ENCODE results near the gene CPB1. TPM values are rescaled to one million over a fixed set of nuclear protein-coding genes. Genes with fewer than 3 reads are reported as not detected.
"Not testable (repeated sequence)": the region's sequence is repeated elsewhere in the genome, so short reads cannot be mapped to it uniquely, and the experiment has no call there.

The CPB1 gene
- total RNA-seq (2014; rRNA removed; shearing (Covaris generic); ENCODE audit: low replicate concordance) = not detected in 2 replicates

DNA sequence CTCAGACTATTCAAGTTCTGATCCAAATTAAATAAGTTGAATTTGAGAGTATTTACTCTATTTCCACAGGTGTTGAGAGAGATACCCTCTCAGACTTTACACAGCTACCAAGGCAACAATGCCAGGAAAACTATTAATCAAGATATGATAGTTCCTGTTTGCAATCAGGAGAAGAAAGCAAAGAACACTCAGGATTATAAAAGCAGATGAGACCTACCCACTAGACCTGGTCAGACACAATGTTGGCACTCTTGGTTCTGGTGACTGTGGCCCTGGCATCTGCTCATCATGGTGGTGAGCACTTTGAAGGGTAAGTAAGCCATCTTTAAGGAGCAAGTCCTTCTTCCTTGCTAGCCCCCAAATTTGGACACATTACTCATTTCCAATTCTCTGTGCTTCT is at the start of gene CPB1:
CPB1 (plus strand) TSS at position 227 of the 400 bp plus-strand sequence; CDS start at position 240, 13 bp downstream.
- DNase-seq = no peak
- Histone ChIP-seq H3K36me3 (ENCODE audit: insufficient read depth, low read length) (no peaks in the 10 kb centered on the region), H3K4me2 (ENCODE audit: low read depth, low read length, poor library complexity, severe bottlenecking) (no peak within 1 kb of the TSS), H3K9me3 (ENCODE audit: low read length) (no peaks in the 10 kb centered on the region), H3K27me3 (ENCODE audit: low read length) (no peaks in the 10 kb centered on the region), H3K4me3 (ENCODE audit: low read length) (no peak within 1 kb of the TSS), H3K9me2 (replicated peaks; ENCODE audit: insufficient read depth, low read length) (no peaks in the 10 kb centered on the region), H2AFZ (ENCODE audit: low read length) (no peak within 1 kb of the TSS), H4K20me1 (ENCODE audit: insufficient read depth, low read depth, low read length) (no peaks in the 10 kb centered on the region), H3K79me2 (ENCODE audit: low read length) (no peaks in the 10 kb centered on the region), H3K9ac (ENCODE audit: low read length) (no peak within 1 kb of the TSS), H3K4me1 (ENCODE audit: low read length) (no peaks in the 10 kb centered on the region), H3K27ac (ENCODE audit: low read length) (no peak within 1 kb of the TSS)

DNA sequence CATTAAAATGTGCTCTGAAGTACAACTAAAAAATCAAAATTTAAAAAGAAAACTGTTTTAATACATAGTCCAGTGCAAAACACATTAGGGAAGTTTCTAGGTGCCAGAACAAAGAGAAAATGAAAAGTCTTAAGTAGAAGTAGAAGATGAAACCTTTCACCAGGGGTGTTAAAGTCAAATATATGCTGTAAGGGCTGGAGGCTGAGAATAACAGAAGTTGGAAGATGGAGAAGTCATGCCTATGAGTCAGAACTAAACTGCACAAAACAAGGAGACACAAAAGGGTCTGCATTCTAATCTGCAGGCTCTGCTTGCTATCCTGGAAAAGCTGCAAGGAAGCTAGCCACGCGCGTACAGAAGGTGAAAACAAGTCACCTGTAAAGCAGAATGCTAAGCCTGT is 48.7 kb upstream of the CPB1 start:
- no peaks in the 10 kb centered on the region for H3K36me3 ChIP-seq (ENCODE audit: insufficient read depth, low read length)
- H3K9me2 ChIP-seq (replicated peaks; ENCODE audit: insufficient read depth, low read length) = no peaks in the 10 kb centered on the region
- no peak overlapping the region for H3K4me3 ChIP-seq (ENCODE audit: low read length)
- H2AFZ ChIP-seq (ENCODE audit: low read length) = no peak overlapping the region
- H3K79me2 ChIP-seq (ENCODE audit: low read length) = no peaks in the 10 kb centered on the region
- DNase-seq = no peak
- H3K9ac ChIP-seq (ENCODE audit: low read length) = no peak overlapping the region
- no peaks in the 10 kb centered on the region for H3K9me3 ChIP-seq (ENCODE audit: low read length)
- no peaks in the 10 kb centered on the region for H4K20me1 ChIP-seq (ENCODE audit: insufficient read depth, low read depth, low read length)
- H3K27me3 ChIP-seq (ENCODE audit: low read length) = no peaks in the 10 kb centered on the region
- no peak overlapping the region for H3K27ac ChIP-seq (ENCODE audit: low read length)
- H3K4me1 ChIP-seq (ENCODE audit: low read length) = no peaks in the 10 kb centered on the region
- no peak overlapping the region for H3K4me2 ChIP-seq (ENCODE audit: low read depth, low read length, poor library complexity, severe bottlenecking)

DNA sequence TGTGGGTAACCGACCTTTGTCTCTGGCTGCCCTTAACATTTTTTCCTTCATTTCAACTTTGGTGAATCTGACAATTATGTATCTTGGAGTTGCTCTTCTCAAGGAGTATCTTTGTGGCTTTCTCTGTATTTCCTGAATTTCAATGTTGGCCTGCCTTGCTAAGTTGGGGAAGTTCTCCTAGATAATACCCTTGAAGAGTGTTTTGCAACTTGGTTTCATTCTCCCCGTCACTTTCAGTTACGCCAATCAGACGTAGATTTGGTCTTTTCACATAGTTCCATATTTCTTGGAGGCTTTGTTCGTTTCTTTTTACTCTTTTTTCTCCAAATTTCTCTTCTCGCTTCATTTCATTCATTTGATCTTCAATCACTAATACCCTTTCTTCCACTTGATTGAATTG is 42.6 kb upstream of the CPB1 start:
- H3K36me3 ChIP-seq (ENCODE audit: insufficient read depth, low read length); H3K9me2 ChIP-seq (replicated peaks; ENCODE audit: insufficient read depth, low read length); H3K9me3 ChIP-seq (ENCODE audit: low read length); H4K20me1 ChIP-seq (ENCODE audit: insufficient read depth, low read depth, low read length); H2AFZ ChIP-seq (ENCODE audit: low read length); H3K27me3 ChIP-seq (ENCODE audit: low read length); H3K9ac ChIP-seq (ENCODE audit: low read length); H3K27ac ChIP-seq (ENCODE audit: low read length); DNase-seq; H3K4me2 ChIP-seq (ENCODE audit: low read depth, low read length, poor library complexity, severe bottlenecking); H3K4me1 ChIP-seq (ENCODE audit: low read length); H3K4me3 ChIP-seq (ENCODE audit: low read length); H3K79me2 ChIP-seq (ENCODE audit: low read length): not testable (repeated sequence)

DNA sequence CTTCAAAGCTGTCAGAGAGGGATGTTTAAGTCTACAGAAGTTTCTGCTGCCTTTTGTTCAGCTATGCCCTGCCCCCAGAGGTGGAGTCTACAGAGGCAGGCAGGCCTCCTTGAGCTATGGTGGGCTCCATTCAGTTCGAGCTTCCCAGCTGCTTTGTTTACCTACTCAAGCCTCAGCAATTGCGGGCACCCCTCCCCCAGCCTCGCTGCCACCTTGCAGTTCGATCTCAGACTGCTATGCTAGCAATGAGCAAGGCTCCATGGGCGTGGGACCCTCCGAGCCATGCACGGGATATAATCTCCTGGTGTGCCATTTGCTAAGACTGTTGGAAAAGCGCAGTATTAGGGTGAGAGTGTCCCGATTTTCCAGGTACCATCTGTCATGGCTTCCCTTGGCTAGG is 41.5 kb upstream of the CPB1 start:
- not testable (repeated sequence) for H2AFZ ChIP-seq (ENCODE audit: low read length); H3K4me3 ChIP-seq (ENCODE audit: low read length); DNase-seq; H3K4me1 ChIP-seq (ENCODE audit: low read length); H3K36me3 ChIP-seq (ENCODE audit: insufficient read depth, low read length); H3K4me2 ChIP-seq (ENCODE audit: low read depth, low read length, poor library complexity, severe bottlenecking); H3K27ac ChIP-seq (ENCODE audit: low read length); H3K79me2 ChIP-seq (ENCODE audit: low read length); H3K9me2 ChIP-seq (replicated peaks; ENCODE audit: insufficient read depth, low read length); H3K27me3 ChIP-seq (ENCODE audit: low read length); H4K20me1 ChIP-seq (ENCODE audit: insufficient read depth, low read depth, low read length); H3K9ac ChIP-seq (ENCODE audit: low read length); H3K9me3 ChIP-seq (ENCODE audit: low read length)

DNA sequence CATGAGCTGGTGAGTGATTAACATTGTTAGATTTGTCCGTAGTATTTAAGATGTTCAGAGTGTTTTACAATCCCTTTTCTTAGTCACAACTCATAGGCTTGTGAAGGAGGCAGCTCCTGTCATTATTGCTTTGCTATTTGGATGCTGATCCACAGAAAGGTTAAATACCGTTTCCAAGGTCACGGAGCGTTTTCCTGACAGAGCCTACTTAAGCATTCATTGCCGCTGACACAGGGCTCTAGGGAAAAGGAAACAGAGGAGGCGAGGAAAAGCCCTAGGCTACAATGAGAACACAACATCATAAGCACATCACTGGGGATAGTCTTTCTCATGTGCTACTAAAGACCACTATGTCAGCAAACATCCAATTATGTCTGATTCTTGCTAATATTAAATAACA is 38.5 kb upstream of the CPB1 start:
- Histone ChIP-seq H3K27me3 (ENCODE audit: low read length) (no peaks in the 10 kb centered on the region), H3K79me2 (ENCODE audit: low read length) (no peaks in the 10 kb centered on the region), H3K4me1 (ENCODE audit: low read length) (no peaks in the 10 kb centered on the region), H4K20me1 (ENCODE audit: insufficient read depth, low read depth, low read length) (no peaks in the 10 kb centered on the region), H2AFZ (ENCODE audit: low read length) (no peak overlapping the region), H3K9ac (ENCODE audit: low read length) (no peak overlapping the region), H3K9me3 (ENCODE audit: low read length) (no peaks in the 10 kb centered on the region), H3K4me2 (ENCODE audit: low read depth, low read length, poor library complexity, severe bottlenecking) (no peak overlapping the region), H3K4me3 (ENCODE audit: low read length) (no peak overlapping the region), H3K9me2 (replicated peaks; ENCODE audit: insufficient read depth, low read length) (no peaks in the 10 kb centered on the region), H3K36me3 (ENCODE audit: insufficient read depth, low read length) (no peaks in the 10 kb centered on the region), H3K27ac (ENCODE audit: low read length) (no peak overlapping the region)
- DNase-seq = no peak

DNA sequence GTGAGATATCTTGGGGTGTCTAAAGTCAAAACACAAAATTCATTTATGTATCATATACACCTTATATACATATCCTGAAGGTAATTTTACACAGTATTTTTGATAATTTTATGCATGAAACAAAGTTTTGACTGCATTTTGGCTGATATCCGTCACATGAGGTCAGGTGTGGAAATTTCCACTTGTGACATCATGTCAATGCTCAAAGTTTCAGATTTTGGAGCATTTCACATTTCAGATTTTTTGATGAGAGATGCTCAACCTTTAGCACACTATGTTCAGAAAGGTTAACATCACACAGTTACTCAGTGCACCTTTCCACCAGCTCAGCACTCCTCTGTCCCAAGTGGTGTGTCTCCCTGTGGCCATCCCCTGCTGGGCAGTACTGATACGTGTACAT is 37.7 kb upstream of the CPB1 start:
- Histone ChIP-seq H3K4me3 (ENCODE audit: low read length) (no peak overlapping the region), H3K9ac (ENCODE audit: low read length) (no peak overlapping the region), H2AFZ (ENCODE audit: low read length) (no peak overlapping the region), H4K20me1 (ENCODE audit: insufficient read depth, low read depth, low read length) (no peaks in the 10 kb centered on the region), H3K79me2 (ENCODE audit: low read length) (no peaks in the 10 kb centered on the region), H3K9me2 (replicated peaks; ENCODE audit: insufficient read depth, low read length) (no peaks in the 10 kb centered on the region), H3K9me3 (ENCODE audit: low read length) (no peaks in the 10 kb centered on the region), H3K36me3 (ENCODE audit: insufficient read depth, low read length) (no peaks in the 10 kb centered on the region), H3K27me3 (ENCODE audit: low read length) (no peaks in the 10 kb centered on the region), H3K27ac (ENCODE audit: low read length) (no peak overlapping the region), H3K4me1 (ENCODE audit: low read length) (no peaks in the 10 kb centered on the region), H3K4me2 (ENCODE audit: low read depth, low read length, poor library complexity, severe bottlenecking) (no peak overlapping the region)
- no peak for DNase-seq

DNA sequence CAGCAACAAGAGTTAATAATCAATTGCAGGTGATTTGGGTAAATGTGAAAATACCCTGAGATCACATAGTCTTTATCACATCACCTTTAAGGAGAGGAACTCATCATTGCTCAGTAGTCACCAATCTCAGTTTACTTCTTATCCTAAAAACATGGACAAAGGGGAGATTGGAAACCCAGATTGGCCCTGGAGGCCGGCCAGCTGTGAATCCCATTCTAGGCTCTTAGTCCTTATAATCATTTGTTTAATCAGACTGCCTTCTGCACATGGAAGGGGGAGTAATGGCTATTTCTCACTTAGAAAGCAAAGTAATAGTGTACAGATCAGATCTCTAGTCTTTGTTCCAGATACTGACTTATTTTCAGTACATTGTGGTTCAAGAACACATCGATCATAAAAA is 37.2 kb upstream of the CPB1 start:
- H3K27me3 ChIP-seq (ENCODE audit: low read length) = no peaks in the 10 kb centered on the region
- H4K20me1 ChIP-seq (ENCODE audit: insufficient read depth, low read depth, low read length) = no peaks in the 10 kb centered on the region
- no peak for DNase-seq
- no peak overlapping the region for H3K4me2 ChIP-seq (ENCODE audit: low read depth, low read length, poor library complexity, severe bottlenecking)
- H3K9me2 ChIP-seq (replicated peaks; ENCODE audit: insufficient read depth, low read length) = no peaks in the 10 kb centered on the region
- no peaks in the 10 kb centered on the region for H3K79me2 ChIP-seq (ENCODE audit: low read length)
- no peaks in the 10 kb centered on the region for H3K9me3 ChIP-seq (ENCODE audit: low read length)
- H3K36me3 ChIP-seq (ENCODE audit: insufficient read depth, low read length) = no peaks in the 10 kb centered on the region
- no peak overlapping the region for H2AFZ ChIP-seq (ENCODE audit: low read length)
- H3K4me1 ChIP-seq (ENCODE audit: low read length) = no peaks in the 10 kb centered on the region
- no peak overlapping the region for H3K9ac ChIP-seq (ENCODE audit: low read length)
- H3K27ac ChIP-seq (ENCODE audit: low read length) = no peak overlapping the region
- H3K4me3 ChIP-seq (ENCODE audit: low read length) = no peak overlapping the region

DNA sequence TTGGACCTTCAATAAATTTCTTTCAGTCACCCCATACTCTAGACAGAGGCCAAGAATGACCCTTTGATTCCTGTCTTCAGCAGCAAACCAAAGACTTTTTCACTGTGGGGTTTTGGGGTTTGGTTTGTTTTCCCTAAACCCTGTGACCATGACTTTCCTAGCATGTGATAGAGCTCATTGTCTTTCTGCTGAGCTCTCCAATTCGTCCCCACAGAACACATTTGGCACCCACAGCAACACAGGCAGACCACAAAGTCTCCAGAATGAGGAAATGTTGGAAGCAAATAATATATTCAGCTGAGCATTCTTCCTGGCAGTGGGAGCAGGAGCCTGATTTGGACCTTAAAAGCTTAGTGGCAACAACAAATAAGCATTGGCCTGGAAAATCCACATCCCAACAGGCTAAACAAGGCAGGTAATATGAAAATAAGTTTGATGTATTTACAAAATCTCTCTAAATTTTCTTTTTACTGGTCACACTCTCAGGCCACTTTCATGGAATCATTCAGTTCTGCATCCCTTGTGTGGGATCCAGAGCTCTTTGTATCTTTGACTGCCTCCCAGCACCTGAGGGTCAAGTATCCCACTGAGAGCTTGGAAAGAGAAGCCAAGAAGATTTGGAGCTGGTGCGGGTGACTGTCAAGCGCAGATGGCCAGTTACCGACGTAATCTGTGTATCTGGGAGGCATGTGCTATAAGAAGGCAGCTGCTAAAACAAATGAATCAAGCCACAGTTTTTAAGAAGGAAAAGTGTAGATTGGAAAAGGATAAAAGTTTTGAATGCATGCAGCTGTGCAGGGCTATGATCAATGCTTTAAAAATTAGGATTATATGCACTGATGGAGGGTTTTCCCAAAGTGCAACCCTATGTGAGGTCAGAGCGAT is 36.5 kb upstream of the CPB1 start:
- Histone ChIP-seq H3K4me3 (ENCODE audit: low read length) (no peak overlapping the region), H2AFZ (ENCODE audit: low read length) (no peak overlapping the region), H3K9ac (ENCODE audit: low read length) (no peak overlapping the region), H3K27me3 (ENCODE audit: low read length) (no peaks in the 10 kb centered on the region), H3K4me1 (ENCODE audit: low read length) (no peaks in the 10 kb centered on the region), H3K9me3 (ENCODE audit: low read length) (no peaks in the 10 kb centered on the region), H3K9me2 (replicated peaks; ENCODE audit: insufficient read depth, low read length) (no peaks in the 10 kb centered on the region), H3K36me3 (ENCODE audit: insufficient read depth, low read length) (no peaks in the 10 kb centered on the region), H3K79me2 (ENCODE audit: low read length) (no peaks in the 10 kb centered on the region), H3K4me2 (ENCODE audit: low read depth, low read length, poor library complexity, severe bottlenecking) (no peak overlapping the region), H3K27ac (ENCODE audit: low read length) (no peak overlapping the region), H4K20me1 (ENCODE audit: insufficient read depth, low read depth, low read length) (no peaks in the 10 kb centered on the region)
- DNase-seq = no peak
